Right renal cortex interstitium (tissue), 3 donors: ENCODE measurements around the gene FLNC. TPM values are rescaled to one million over a fixed set of nuclear protein-coding genes. Genes with fewer than 3 reads are reported as not detected.

Experiments used
- DNase-seq, 3 donors: peaks; one replicate each; pipeline ENCODE4 v3.0.0-alpha.2; 2013; ENCODE audit warnings: low read depth in 3 of 3, low spot score in 2 of 3
- polyA plus RNA-seq, 3 donors: library from polyadenylated mRNA; unstranded; fragments of 120-200 nt; gene quantifications; one replicate each; pipeline ENCODE4 v1.2.1, GENCODE V29; 2013; ENCODE audit not compliant: insufficient read length in 3 of 3

Gene FLNC
- polyA plus RNA-seq, 3 donors, result 10.8 to 14.9 (median 10.9) TPM

- DNase-seq, result no peak
Measured at GRCh38 chr7:128801667-128802418, 28.4 kb upstream of the FLNC start.

- DNase-seq, result no peak
Measured at GRCh38 chr7:128804484-128804883, 25.7 kb upstream of the FLNC start.

- DNase-seq, result no peak
Measured at GRCh38 chr7:128805225-128805624, 25.0 kb upstream of the FLNC start.

GRCh38 chr7:128807191-128807590, 23.0 kb upstream of the FLNC start:
- DNase-seq, result no peak

- no peak for DNase-seq
Measured at GRCh38 chr7:128809363-128809762, 20.8 kb upstream of the FLNC start.

- DNase-seq, result no peak
Measured at GRCh38 chr7:128810473-128810872, 19.7 kb upstream of the FLNC start.

GRCh38 chr7:128810997-128811396, 19.2 kb upstream of the FLNC start:
- no peak for DNase-seq

- DNase-seq, result no peak
Measured at GRCh38 chr7:128811631-128812430, 18.4 kb upstream of the FLNC start.

GRCh38 chr7:128812514-128813168, 17.6 kb upstream of the FLNC start:
- no peak for DNase-seq

- DNase-seq, result no peak
Measured at GRCh38 chr7:128814499-128814898, 15.7 kb upstream of the FLNC start.

GRCh38 chr7:128815289-128815942, 14.8 kb upstream of the FLNC start:
- no peak for DNase-seq

GRCh38 chr7:128818694-128819093, 11.5 kb upstream of the FLNC start:
- DNase-seq, result no peak

GRCh38 chr7:128821724-128822123, 8.5 kb upstream of the FLNC start:
- no peak for DNase-seq

GRCh38 chr7:128826512-128826911, 3.7 kb upstream of the FLNC start:
- no peak for DNase-seq

- no peak for DNase-seq
Measured at GRCh38 chr7:128826916-128827247, 3.3 kb upstream of the FLNC start.

- DNase-seq, result no peak
Measured at GRCh38 chr7:128827248-128827958, 2.8 kb upstream of the FLNC start.

GRCh38 chr7:128827971-128828711, 2.1 kb upstream of the FLNC start:
- no peak for DNase-seq

GRCh38 chr7:128829391-128830166, 627 bp upstream of the FLNC start:
- no peak for DNase-seq
